ENCODE results near the gene ZNF275.
A peak's percentile ranks its signal among the peaks of the same experiment; 100 is the strongest.
"Not testable (repeated sequence)": the region's sequence is repeated elsewhere in the genome, so short reads cannot be mapped to it uniquely, and the experiment has no call there.

ZNF275 gene

GRCh38 chrX:153388722-153389459 is 54.9 kb downstream of the ZNF275 start:
- no peak for DNase-seq

GRCh38 chrX:153389460-153389768 is 55.5 kb downstream of the ZNF275 start:
- DNase-seq, result not testable (repeated sequence)

- no peak for DNase-seq
These were observed 58.8 kb downstream of the ZNF275 start for GRCh38 chrX:153392642-153393321.

DNA sequence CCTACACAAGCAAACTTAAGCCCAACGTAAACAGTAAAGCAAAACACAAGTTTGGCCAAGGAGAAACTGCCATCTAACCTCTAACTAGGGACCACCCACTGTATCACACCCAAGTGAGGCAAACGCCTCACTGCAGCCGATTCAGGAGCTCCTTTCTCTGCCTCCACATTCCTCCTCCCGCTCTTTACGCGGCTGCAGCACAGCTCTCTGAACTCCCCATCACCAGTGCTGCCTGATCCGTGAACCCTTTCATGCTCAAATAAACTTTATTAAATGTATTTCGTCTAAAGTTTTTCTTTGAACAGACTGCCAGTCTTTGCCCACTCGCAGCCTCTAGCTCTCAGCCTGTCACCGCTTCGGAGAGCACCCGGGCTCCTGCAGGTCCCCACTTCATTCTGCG is 60.7 kb downstream of the ZNF275 start:
- no peak for DNase-seq

- no peak for DNase-seq
These were observed 61.8 kb downstream of the ZNF275 start for GRCh38 chrX:153395613-153396319.

DNA sequence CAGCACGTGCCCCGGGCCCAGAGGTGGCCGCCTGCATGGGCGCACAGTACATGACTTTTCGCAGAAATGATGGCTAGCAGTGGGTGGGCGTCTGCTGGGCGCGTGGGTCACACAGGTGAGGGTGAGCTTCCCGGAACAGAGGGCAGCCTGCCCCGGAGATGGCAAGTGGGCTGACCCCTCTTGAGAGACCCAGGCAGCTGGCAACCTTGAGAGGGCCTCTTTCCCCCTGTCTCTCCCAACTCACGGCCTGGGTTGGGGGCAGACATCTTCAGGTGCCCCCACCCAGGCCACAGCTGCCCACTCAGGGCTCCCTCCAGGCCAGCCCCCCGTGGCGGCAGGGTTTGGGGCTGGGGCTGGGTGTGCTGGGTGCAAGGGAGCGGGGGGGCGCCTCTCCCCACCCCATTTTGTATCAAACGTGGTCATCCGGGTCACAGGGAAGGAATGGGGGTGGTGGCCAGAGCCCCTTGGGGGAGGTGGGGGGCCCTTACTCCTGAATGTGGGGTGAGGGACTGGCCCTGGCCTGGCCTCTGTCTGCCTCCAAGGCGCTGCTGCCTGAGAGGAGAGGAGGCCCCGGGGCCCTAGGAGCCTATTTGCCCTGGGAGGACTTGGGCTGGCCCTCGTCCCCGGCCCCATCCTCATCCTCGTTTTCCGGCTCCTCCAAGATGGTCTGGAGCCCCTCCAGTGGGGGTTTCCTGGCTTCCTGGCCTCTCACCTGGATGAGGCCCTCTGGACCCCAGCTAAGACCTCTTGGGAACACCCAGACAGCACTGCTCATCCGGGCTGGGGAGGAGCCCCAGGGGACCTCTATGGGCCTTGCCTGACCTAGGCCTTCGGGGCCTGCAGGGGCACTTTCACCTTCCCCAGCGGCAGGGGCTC is 62.6 kb downstream of the ZNF275 start:
- DNase-seq, result no peak

- DNase-seq, result peak; percentile 35
These were observed 63.5 kb downstream of the ZNF275 start for GRCh38 chrX:153397256-153397960.

DNA sequence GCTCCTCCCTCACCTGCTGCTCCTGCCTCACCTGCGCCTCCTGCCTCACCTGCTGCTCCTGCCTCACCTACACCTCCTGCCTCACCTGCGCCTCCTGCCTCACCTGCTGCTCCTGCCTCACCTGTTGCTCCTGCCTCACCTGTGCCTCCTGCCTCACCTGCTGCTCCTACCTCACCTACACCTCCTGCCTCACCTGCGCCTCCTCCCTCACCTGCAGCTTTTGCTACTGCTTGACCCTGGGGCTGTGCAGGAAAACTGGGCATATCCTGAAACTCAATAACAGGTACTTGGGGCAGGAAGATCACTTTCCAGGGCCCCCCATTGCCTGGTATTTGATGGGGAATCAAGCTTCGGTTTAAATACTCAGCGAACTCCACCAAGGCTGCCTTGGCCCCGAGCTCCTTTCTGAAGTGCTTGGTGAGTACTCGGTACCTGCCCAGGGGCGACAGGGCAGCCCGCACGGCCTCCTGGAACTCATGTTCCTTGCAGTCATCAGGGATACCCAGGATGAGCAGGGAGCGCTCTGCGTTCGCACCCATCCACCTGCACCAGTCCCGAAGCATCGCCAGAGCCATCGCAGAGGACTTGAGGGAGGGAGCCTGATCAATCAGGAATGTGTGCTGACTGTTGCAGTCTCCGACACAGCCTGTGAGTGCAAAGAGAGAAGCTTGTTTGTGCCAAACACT is 64.5 kb downstream of the ZNF275 start:
- DNase-seq, result no peak

GRCh38 chrX:153400146-153401132 is 66.5 kb downstream of the ZNF275 start:
- no peak for DNase-seq

GRCh38 chrX:153401133-153401764 is 67.3 kb downstream of the ZNF275 start, which contains the start of gene PNMA6E:
PNMA6E (minus strand) TSS chrX:153401350; CDS start chrX:153398849, 2,501 bp downstream.
- DNase-seq, result no peak

Measured in NCI-H187 treated with DMSO at 0.1 percent for 48 hours (cell line).